ENCODE results near the gene ICAM1.
"Not testable (repeated sequence)": the region's sequence is repeated elsewhere in the genome, so short reads cannot be mapped to it uniquely, and the experiment has no call there.

ICAM1 gene

DNA sequence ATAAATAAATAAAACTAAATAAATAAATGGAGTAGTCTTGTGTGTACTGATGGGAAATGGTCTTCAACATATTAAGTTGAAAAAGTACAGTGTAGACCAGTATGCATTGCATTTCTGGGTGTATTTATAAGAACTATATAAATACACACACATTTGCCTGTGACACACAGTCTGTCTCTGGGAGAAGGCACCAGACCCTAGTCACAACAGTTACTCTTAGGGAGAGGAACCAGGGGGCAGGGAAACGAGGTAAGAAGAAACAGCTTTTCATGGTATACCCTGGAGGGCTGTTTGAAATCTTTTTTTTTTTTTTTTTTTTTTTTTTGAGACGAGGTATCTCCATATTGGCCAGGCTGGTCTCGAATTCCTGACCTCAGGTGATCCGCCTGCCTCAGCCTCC is 37.0 kb upstream of the ICAM1 start:
- DNase-seq (ENCODE audit: low read depth): no peak
- TF ChIP-seq, protein P1, sequence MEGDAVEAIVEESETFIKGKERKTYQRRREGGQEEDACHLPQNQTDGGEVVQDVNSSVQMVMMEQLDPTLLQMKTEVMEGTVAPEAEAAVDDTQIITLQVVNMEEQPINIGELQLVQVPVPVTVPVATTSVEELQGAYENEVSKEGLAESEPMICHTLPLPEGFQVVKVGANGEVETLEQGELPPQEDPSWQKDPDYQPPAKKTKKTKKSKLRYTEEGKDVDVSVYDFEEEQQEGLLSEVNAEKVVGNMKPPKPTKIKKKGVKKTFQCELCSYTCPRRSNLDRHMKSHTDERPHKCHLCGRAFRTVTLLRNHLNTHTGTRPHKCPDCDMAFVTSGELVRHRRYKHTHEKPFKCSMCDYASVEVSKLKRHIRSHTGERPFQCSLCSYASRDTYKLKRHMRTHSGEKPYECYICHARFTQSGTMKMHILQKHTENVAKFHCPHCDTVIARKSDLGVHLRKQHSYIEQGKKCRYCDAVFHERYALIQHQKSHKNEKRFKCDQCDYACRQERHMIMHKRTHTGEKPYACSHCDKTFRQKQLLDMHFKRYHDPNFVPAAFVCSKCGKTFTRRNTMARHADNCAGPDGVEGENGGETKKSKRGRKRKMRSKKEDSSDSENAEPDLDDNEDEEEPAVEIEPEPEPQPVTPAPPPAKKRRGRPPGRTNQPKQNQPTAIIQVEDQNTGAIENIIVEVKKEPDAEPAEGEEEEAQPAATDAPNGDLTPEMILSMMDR (conservative IDR thresholded peaks at IDR 0.05; ENCODE audit: low read length): no peak

DNA sequence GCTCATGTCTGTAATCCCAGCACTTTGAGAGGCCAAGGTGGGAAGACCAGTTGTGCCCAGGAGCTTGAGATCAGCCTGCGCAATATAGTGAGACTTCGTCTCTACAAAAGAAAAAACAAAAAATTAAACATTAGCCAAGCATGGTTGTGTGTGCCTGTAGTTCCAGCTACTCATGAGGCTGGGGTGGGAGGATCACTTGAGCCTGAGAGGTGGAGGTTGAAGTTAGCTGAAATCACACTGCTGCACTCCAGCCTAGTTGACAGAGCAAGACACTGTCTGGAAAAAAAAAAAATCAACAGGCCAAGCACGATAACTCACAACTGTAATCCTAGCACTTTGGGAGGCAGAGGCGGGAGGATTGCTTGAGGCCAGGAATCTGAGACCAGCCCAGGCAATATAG is 35.9 kb upstream of the ICAM1 start:
- no peak overlapping the region for H3K4me3 ChIP-seq (ENCODE audit: low read length)
- DNase-seq (ENCODE audit: low read depth): no peak
- TF ChIP-seq, protein P1 (conservative IDR thresholded peaks at IDR 0.05; ENCODE audit: low read length): no peak

More for the DNA sequence above, 37.0 kb upstream of the ICAM1 start:
- no peak overlapping the region for H3K4me3 ChIP-seq (ENCODE audit: low read length)

DNA sequence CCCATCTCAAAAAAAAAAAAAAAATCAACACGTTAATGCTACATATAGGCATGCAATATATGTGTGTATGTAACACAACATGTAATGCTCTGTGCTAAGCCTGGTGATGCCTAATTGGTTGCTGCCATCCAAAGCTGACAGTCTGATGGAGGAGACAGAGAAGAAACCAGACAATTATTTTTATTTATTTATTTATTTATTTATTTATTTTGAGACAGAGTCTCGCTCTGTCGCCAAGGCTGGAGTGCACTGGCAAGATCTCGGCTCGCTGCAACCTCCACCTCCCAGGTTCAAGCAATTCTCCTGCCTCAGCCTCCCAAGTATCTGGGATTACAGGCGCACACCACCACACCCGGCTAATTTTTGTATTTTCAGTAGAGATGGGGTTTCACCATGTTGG is 35.5 kb upstream of the ICAM1 start:
- H3K4me3 ChIP-seq (ENCODE audit: low read length); DNase-seq (ENCODE audit: low read depth): not testable (repeated sequence)

DNA sequence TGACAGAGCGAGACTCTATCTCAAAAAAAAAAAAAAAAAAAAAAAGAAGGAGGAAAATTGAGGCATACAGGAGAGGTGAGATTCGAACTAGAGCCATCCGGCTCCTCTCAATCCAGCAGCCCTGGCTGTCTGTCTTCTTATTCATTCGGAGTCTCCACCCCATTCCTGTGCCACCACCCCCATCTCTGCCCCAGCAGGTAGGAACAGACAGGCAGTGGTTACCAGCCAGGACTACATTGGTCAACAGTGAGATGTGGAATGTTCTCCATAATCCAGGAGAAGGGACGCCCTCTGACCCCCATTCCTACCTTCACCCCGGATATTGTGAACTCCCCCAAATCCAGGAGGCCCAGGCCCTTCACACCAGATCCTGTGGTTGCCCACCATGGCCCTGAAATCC is 33.2 kb upstream of the ICAM1 start:
- no peak for DNase-seq (ENCODE audit: low read depth)
- H3K4me3 ChIP-seq (ENCODE audit: low read length): no peak overlapping the region
- TF ChIP-seq, protein P1 (conservative IDR thresholded peaks at IDR 0.05; ENCODE audit: low read length): no peak

DNA sequence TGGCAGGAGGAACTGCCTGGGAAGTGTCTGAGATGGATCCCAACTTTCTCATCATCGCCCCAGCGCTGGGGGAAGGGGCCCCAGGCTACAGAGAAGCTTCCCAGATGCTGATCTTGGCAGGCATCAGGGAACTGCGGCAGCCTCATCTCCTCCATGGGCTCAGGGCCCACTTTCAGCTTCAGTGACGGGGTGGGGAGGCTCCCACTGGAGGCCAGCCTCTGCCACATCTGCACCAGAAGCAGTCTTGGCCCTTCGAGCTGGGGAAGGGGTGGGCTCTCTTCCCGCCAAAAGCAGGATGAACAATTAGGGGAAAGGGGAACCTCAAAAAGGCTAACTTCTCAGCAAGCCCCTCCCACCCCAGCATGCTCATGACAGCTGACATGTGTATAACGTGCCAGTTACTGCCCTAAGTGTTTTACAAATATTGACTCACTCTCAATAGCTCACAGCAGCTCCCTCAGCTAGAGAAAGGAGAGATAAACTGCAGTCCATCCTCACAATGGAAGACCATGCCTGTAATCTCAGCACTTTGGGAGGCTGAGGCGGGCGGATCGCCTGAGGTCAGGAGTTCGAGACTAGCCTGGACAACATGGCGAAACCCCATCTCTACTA is 32.6 kb upstream of the ICAM1 start:
- TF ChIP-seq, protein P1 (conservative IDR thresholded peaks at IDR 0.05; ENCODE audit: low read length): no peak
- H3K4me3 ChIP-seq (ENCODE audit: low read length): no peak overlapping the region; the same call in 1 of the 2 replicates
- peak; percentile 91 for DNase-seq (ENCODE audit: low read depth)

DNA sequence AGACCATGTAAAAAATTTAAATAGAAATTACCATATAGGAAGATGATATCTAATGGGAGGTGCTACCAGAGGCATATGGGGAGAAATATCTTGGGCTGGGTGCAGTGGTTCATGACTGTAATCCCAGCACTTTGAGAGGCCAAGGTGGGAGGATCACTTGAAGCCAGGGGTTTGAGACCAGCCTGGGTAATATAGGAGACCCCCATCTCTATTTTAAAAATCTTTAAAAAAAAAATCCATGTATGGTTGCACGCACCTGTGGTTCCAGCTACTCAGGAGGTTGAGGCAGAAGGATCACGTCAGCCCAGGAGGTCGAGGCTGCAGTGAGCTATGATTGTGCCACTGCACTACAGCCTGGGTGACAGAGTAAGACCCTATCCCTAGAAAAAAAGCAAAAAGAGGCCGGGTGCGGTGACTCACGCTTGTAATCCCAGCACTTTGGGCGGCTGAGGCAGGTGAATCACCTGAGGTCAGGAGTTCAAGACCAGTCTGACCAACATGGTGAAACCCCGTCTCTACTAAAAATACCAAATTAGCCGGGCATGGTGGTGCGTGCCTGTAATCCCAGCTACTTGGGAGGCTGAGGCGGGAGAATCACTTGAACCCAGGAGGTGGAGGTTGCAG is 29.0 kb upstream of the ICAM1 start:
- not testable (repeated sequence) for H3K4me3 ChIP-seq (ENCODE audit: low read length); DNase-seq (ENCODE audit: low read depth)

DNA sequence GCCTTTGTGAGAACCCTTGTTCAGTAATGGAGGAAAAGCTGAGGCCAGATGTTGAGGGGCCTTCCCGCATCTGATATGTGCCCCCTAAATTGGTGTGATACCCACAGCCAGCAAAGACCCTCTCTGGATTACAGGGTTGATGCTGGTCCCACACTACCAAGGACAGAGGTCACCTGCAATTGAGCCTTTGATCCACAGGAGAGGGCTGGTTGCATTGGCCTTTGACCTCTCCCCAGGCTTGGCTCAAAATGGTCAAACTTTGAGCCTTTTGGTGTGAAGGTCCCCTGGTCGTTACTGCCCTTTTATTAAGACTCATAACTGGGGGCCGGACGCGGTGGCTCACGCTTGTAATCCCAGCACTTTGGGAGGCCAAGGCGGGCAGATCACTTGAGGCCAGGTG is 27.3 kb upstream of the ICAM1 start:
- DNase-seq (ENCODE audit: low read depth): no peak
- H3K4me3 ChIP-seq (ENCODE audit: low read length): no peak overlapping the region
- TF ChIP-seq, protein P1 (conservative IDR thresholded peaks at IDR 0.05; ENCODE audit: low read length): no peak

DNA sequence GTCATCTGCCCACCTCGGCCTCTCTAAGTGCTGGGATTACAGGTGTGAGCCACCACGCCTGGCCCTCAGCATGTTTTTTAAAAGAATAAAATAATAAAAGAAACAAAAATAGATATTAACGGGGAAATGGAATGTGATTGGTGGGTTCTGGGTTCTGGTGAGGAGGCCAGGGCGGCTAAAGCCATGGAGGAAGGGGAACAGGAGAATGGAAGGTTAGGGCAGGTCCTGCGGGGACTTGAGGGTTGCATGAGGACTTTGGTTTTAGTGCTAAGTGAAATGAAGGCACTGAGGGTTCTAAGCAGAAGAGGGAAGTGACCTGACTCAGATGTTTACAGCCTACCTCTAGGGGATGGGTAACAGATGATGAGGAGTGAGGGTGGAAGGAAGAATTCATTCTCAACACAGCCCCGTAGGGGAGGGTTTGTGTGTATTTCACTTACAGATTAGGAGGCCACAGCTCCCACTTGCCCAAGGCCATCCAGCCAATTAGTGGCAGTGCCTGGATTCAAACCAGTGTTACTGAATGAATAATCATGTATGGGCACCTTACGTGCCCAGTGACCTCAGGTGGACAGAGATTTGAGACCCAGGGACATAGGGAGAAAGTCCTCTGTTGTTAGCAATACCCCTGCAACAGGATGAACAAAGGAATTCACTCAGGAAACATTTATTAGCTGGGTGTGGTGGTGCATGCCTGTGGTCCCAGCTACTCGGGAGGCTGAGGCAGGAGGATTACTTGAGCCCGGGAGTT is 25.6 kb upstream of the ICAM1 start:
- DNase-seq (ENCODE audit: low read depth): no peak
- TF ChIP-seq, protein P1 (conservative IDR thresholded peaks at IDR 0.05; ENCODE audit: low read length): no peak
- no peak overlapping the region for H3K4me3 ChIP-seq (ENCODE audit: low read length)
